Activated T-cell treated with anti-CD3 and anti-CD28 coated beads, Interleukin-2, amount 50 U/mL, for 4 hours (primary cell): ENCODE measurements around the gene INTS14. TPM values are rescaled to one million over a fixed set of nuclear protein-coding genes. Genes with fewer than 3 reads are reported as not detected.
"Not testable (repeated sequence)": the region's sequence is repeated elsewhere in the genome, so short reads cannot be mapped to it uniquely, and the experiment has no call there.

Experiments
- ATAC-seq, 2 donors: fragments of 200-7000 bp; cut with Tn5 transposase; one replicate each; pipeline ENCODE4 v1.10.0; 2021
- DNase-seq: peaks from one replicate; pipeline ENCODE4 v3.0.0-alpha.2; 2020
- H3K27me3 Mint-ChIP-seq: one replicate; pipeline ENCODE4 v1.8.0; 2021; ENCODE audit warnings: low read depth, mixed read lengths
- H3K36me3 Mint-ChIP-seq: one replicate; pipeline ENCODE4 v1.8.0; 2022; ENCODE audit warnings: mixed read lengths; ENCODE audit not compliant: insufficient read depth
- H3K4me1 Mint-ChIP-seq: one replicate; pipeline ENCODE4 v1.8.0; 2021; ENCODE audit warnings: low read depth, mixed read lengths
- H3K4me3 Mint-ChIP-seq: one replicate; pipeline ENCODE4 v1.8.0; 2021; ENCODE audit warnings: mild to moderate bottlenecking, moderate library complexity, mixed read lengths
- H3K9me3 Mint-ChIP-seq: one replicate; pipeline ENCODE4 v1.8.0; 2021; ENCODE audit warnings: mixed read lengths
- total RNA-seq, 3 donors: library from RNA; stranded (reverse); gene quantifications; one replicate each; pipeline ENCODE4 v1.2.1, GENCODE V29; 2021

Gene INTS14
- total RNA-seq, 3 donors from 2014 or later = 58.1 to 65.6 (median 64.4) TPM

DNA sequence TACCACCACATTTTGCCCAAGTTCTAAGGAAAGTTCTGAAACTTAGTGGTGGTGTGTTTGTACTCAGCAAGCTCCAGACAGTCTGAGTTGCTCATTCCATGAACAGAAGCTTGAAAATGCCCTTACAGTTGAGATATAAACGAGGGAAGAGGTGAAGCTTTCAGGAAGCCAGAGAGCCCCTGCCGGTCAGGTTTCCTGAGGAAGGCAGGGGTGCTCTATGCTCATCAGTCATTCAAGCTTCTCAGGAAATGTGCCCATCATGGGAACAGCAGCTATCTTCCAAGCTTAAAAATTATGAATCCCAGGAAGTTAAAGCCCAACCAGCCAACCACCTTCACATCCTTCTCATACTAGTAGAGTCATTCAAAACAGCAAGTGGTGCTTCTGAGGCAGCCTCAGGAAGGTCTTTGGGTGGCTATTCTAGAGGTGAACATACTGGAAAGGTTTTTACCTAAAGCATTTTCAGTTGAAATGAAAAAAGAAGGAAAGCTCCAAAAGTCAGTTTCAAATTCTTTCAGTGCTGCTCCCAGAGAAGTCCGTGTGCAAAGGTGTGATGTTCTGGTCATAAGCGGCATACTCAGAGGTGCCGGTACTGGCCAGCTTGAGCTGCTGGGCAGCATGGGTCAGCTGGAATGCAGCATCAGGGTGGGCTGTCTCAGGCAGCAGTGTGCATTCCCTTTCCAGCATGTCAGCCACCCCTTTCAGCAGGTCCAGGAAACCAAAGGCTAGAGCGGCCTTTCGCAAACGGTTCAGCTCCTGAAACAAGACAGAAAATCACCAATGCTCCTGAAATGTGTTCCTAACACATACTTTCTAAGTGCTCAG, 31.8 kb downstream of the INTS14 start:
- H3K4me3 Mint-ChIP-seq = no peak overlapping the region
- DNase-seq (no peak), ATAC-seq (no peak)
- H3K4me1 Mint-ChIP-seq = peaks cover 17% of the 10 kb centered on the region
- H3K36me3 Mint-ChIP-seq = peaks cover 48% of the 10 kb centered on the region
- H3K27me3 Mint-ChIP-seq = no peaks in the 10 kb centered on the region
- no peaks in the 10 kb centered on the region for H3K9me3 Mint-ChIP-seq

DNA sequence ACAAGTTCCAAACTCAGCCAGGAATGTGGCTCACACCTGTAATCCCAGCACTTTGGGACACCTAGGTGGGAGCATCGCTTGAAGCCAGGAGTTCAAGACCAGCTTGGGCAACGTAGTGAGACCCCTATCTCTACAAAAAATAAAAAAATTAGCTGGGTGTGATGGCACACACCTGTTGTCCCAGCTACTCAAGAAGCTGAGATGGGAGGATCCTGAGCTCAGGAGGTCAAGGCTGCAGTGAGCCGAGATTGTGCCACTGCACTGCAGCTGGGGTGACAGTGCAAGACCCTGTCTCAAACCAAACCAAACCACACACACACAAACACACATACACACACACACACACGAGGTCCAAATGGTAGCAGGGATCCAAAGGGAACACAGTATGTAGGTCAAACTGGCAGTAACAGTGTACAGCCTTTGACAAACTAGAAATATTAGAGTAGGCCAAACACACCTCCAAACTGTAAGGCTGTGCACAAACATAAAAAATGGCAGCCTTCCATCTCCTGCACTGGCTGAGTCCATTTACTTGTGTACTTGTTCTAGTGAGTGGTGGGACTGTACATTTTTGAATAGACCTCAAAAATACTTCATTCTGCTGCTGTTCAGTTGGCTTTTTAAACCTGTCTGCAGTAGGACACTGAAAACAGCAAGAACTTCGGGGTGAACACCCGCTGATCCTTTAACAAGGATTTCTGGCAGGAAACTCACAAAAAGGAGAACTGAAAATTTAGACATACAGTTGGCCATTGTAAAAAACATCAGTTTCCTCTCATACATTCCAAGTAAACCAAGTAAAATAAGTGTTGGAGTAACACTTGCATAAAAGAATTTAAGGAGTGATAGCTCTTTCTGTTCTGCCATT, 33.6 kb downstream of the INTS14 start:
- Mint-ChIP-seq H3K36me3 (peaks cover 33% of the 10 kb centered on the region), H3K4me3 (no peak overlapping the region), H3K9me3 (no peaks in the 10 kb centered on the region), H3K27me3 (no peaks in the 10 kb centered on the region), H3K4me1 (peaks cover 3% of the 10 kb centered on the region)
- ATAC-seq (no peak), DNase-seq (no peak)

DNA sequence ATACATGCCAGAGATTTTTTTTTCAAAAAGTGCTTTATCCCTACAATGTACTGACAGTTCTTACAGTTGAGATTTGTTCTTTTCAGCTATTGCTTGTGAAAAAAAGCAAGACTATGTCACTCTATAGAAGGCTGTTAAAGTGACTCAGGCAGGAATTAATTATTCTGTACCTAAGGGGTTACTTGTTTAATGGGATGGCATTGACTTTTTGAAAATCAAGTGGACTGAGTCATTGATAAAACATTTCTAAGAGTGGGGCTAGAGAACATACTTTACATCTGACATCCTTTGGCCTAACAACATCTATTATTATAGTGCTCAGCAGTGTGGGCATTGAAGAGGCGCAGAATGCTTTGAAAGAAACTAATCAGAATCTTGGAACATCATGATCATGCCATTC, 34.3 kb downstream of the INTS14 start:
- DNase-seq (no peak), ATAC-seq (no peak)
- no peaks in the 10 kb centered on the region for H3K27me3 Mint-ChIP-seq
- no peaks in the 10 kb centered on the region for H3K4me1 Mint-ChIP-seq
- peaks cover 30% of the 10 kb centered on the region for H3K36me3 Mint-ChIP-seq
- no peaks in the 10 kb centered on the region for H3K9me3 Mint-ChIP-seq
- no peak overlapping the region for H3K4me3 Mint-ChIP-seq

DNA sequence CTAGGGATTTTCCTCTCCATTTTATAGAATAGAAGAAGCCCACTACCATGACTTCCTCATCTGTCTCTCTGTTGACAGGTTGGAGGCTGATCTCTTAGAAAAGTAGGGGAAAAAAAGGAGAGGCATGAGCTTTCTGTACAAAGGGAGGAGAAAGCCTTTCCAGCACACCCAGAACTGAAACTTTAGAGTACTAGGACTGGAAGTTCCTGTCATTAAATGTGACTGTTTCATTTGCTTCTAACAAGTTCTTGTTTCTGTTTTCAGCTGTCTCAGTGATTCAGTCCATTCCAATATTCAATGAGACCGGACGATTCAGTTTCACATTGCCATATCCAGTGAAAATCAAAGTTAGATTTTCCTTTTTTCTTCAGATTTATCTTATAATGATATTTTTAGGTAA, 39.0 kb downstream of the INTS14 start:
- Mint-ChIP-seq H3K9me3 (no peaks in the 10 kb centered on the region), H3K36me3 (peaks cover 33% of the 10 kb centered on the region), H3K27me3 (no peaks in the 10 kb centered on the region), H3K4me3 (no peak overlapping the region), H3K4me1 (no peaks in the 10 kb centered on the region)
- DNase-seq = no peak
- ATAC-seq = no peak

DNA sequence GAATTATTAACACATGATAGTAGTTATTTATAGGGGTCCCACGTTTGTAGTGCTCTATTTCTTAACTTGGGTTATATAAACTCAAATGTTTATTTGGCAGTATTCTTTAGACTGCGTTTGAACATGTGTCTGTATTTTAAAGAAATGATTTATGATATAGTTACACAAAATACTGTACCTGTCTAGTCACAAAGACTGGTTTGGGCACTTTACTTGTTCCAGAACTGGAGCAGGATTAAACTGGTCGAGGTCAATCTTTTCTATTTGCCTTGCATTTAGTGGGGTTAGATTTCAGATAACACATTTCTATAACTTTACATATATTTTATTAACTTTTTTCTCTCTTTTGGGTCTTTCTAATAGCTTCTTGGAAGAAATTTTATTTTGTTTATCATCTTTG, 41.2 kb downstream of the INTS14 start:
- no peaks in the 10 kb centered on the region for H3K4me1 Mint-ChIP-seq
- H3K4me3 Mint-ChIP-seq = no peak overlapping the region
- no peaks in the 10 kb centered on the region for H3K9me3 Mint-ChIP-seq
- H3K27me3 Mint-ChIP-seq = no peaks in the 10 kb centered on the region
- ATAC-seq (no peak), DNase-seq (no peak)
- peaks cover 41% of the 10 kb centered on the region for H3K36me3 Mint-ChIP-seq

DNA sequence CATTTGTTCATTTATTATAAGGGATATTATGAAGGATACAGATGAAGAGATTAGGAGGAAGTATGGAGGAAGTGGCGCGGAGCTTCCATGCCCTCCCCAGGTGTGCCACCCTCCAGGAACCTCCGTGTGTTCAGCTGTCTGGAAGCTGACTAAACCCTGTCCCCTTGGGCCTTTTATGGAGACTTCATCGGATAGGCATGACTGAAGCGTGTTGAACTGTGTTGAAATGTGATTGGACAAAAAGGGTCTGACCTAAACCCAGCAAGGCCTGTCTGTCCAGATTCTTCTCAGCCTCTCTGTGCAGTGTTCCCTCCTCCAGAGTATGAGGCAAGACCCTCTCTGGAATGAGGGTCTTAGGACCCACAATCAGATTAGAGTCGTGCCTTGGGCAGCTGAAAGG, 49.0 kb downstream of the INTS14 start:
- no peak for DNase-seq
- H3K36me3 Mint-ChIP-seq = peaks cover 66% of the 10 kb centered on the region
- H3K4me3 Mint-ChIP-seq = no peak overlapping the region
- H3K4me1 Mint-ChIP-seq = no peaks in the 10 kb centered on the region
- H3K27me3 Mint-ChIP-seq = no peaks in the 10 kb centered on the region
- no peak for ATAC-seq
- H3K9me3 Mint-ChIP-seq = no peaks in the 10 kb centered on the region

DNA sequence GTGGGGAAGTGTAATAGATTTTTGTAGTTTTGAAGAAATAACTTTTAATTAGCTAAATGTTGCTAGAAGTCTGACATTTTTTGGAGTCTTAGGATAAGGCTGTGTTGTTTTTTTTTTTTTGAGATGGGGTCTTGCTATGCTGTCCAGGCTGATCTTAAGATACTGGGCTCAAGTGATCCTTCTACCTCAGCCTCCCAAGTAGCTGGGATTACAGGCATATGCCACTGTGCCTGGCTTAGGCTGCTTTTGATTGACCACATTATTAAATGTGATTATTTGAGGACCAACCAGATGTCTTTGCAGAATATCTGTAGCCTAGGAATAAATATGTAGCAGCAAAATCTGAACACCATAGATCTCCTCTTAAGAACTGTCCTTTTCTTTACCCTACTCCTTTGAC, 51.0 kb downstream of the INTS14 start:
- H3K4me1 Mint-ChIP-seq = no peaks in the 10 kb centered on the region
- no peak for ATAC-seq
- H3K27me3 Mint-ChIP-seq = no peaks in the 10 kb centered on the region
- H3K36me3 Mint-ChIP-seq = peaks cover 63% of the 10 kb centered on the region
- H3K9me3 Mint-ChIP-seq = no peaks in the 10 kb centered on the region
- H3K4me3 Mint-ChIP-seq = no peak overlapping the region
- DNase-seq = no peak

DNA sequence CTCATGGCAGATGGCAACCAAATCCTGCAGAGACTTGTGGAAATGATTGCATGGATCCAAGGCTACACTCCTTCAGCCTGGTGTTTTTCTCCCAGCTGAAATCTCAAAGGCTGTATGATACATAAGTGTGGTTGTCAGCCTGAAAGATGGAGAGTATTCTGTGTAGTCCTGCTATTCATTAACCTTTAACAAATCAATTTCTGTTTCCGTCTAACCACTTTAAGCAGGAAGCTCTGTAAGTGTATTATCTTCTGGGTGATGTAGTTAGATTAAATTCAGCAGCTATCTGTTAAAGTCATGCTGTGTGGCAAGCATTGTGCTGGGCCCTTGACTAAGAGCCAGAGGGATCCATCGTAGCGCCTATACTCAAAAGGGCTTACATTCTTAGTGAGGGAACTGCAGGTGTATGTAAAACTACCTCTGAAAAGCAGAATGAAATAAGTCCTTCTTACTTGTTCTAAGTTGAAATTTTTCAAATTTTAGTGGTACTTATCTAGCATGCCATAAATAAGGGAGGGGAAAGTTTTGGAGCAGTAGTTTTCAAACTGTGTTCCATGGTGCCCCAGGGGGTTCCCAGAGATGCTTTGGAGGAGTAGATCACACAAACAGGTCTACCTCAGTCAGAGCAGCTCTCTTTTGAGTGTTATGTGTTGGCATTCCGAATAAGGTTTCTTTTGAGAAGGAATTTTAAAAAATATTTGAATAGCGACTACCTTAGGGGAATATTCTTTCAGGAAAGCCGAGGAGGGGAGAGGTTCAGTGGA, 51.8 kb downstream of the INTS14 start:
- no peak for ATAC-seq
- no peaks in the 10 kb centered on the region for H3K9me3 Mint-ChIP-seq
- H3K4me3 Mint-ChIP-seq = no peak overlapping the region
- no peaks in the 10 kb centered on the region for H3K27me3 Mint-ChIP-seq
- H3K36me3 Mint-ChIP-seq = peaks cover 58% of the 10 kb centered on the region
- H3K4me1 Mint-ChIP-seq = no peaks in the 10 kb centered on the region
- DNase-seq = no peak

DNA sequence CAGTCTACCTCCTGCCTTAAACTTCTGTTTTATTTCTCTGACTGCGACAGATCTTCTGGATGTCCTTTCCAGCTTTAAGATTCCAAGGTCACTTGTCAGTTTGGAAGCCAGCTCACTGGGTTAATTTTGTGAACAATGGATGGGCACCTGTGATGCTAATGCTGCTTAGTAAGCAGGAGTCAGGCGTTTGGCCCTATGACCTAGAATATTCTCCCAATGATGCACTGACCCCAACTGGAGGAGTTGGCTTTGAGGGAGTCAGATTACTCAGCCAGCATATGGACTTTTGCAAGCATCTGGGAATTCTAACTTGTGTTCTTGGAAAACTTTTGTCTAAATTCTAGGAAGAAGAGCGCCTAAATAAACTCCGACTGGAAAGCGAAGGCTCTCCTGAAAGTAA, 52.6 kb downstream of the INTS14 start:
- Mint-ChIP-seq H3K36me3 (peaks cover 57% of the 10 kb centered on the region), H3K4me3 (no peak overlapping the region), H3K9me3 (no peaks in the 10 kb centered on the region), H3K27me3 (no peaks in the 10 kb centered on the region), H3K4me1 (no peaks in the 10 kb centered on the region)
- no peak for ATAC-seq
- DNase-seq = no peak

DNA sequence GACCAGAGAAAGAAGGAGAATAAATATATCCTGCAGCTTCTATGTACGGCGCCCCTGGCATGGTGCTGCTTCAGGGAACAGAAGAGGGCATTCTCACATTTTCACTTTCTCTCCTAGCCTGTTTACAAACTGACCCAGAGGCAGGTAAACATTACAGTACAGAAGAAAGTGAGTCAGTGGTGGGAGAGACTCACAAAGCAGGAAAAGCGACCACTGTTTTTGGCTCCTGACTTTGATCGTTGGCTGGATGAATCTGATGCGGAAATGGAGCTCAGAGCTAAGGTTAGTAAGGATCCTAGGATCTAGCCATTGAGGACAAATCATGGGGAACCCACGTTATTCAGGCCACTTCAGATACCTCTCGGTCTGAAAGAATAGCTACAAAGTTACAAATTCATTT, 54.3 kb downstream of the INTS14 start:
- no peaks in the 10 kb centered on the region for H3K9me3 Mint-ChIP-seq
- ATAC-seq = no peak
- H3K27me3 Mint-ChIP-seq = no peaks in the 10 kb centered on the region
- no peaks in the 10 kb centered on the region for H3K4me1 Mint-ChIP-seq
- DNase-seq = no peak
- H3K4me3 Mint-ChIP-seq = no peak overlapping the region
- peaks cover 46% of the 10 kb centered on the region for H3K36me3 Mint-ChIP-seq

DNA sequence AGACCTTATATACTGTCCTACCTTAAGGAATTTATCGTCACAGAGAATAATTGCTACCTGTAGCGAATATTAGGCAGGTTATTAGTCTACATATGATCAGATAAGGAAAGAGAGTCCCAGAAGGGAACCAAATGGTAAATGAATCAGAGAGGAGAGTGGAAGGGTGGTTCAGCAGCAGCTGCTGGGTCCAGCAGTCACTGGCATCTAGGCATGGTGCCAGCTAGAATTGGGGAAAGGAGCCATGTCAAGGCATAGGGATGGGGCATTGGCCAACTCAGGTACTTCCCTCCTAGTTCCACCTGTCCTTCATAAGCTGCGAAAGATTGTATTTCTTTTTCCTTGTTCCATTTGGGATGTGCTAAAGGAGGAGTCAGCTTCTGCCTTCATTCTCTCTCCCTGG, 57.2 kb downstream of the INTS14 start:
- Mint-ChIP-seq H3K9me3 (no peaks in the 10 kb centered on the region), H3K4me3 (no peak overlapping the region), H3K27me3 (no peaks in the 10 kb centered on the region), H3K36me3 (peaks cover 28% of the 10 kb centered on the region), H3K4me1 (peaks cover 12% of the 10 kb centered on the region)
- DNase-seq = no peak
- ATAC-seq = no peak

DNA sequence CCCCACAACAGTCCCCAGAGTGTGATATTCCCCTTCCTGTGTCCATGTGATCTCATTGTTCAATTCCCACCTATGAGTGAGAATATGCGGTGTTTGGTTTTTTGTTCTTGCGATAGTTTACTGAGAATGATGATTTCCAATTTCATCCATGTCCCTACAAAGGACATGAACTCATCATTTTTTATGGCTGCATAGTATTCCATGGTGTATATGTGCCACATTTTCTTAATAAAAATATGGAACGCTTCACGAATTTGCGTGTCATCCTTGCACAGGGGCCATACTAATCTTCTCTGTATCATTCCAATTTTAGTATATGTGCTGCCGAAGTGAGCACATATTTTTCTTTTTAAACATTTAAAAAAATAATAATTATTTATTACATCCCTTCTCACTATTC, 58.1 kb downstream of the INTS14 start:
- peaks cover 12% of the 10 kb centered on the region for H3K4me1 Mint-ChIP-seq
- H3K27me3 Mint-ChIP-seq, ATAC-seq, DNase-seq, H3K9me3 Mint-ChIP-seq, H3K4me3 Mint-ChIP-seq: not testable (repeated sequence)
- H3K36me3 Mint-ChIP-seq = peaks cover 22% of the 10 kb centered on the region

DNA sequence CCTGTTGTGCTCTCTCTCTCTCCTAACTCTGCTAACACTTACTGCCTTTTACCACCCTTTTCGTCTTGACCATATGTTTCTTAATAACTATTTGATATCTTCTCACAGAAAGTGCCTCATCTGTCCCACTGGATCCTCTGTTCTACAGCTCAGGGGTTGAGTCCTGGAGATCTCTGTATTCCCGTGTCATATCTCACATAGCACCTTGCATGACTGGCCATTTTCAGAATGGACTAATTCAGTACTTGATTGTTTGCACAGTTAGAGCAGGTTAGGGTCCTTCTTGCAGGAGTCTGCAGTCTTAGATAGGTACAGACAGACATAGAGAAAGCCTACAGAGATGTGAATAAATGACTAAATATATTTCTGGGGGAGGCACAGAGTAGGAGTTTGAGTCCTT, 59.7 kb downstream of the INTS14 start:
- H3K4me1 Mint-ChIP-seq = peaks cover 12% of the 10 kb centered on the region
- no peaks in the 10 kb centered on the region for H3K27me3 Mint-ChIP-seq
- no peaks in the 10 kb centered on the region for H3K9me3 Mint-ChIP-seq
- H3K4me3 Mint-ChIP-seq = no peak overlapping the region
- peaks cover 15% of the 10 kb centered on the region for H3K36me3 Mint-ChIP-seq
- DNase-seq (no peak), ATAC-seq (no peak)

DNA sequence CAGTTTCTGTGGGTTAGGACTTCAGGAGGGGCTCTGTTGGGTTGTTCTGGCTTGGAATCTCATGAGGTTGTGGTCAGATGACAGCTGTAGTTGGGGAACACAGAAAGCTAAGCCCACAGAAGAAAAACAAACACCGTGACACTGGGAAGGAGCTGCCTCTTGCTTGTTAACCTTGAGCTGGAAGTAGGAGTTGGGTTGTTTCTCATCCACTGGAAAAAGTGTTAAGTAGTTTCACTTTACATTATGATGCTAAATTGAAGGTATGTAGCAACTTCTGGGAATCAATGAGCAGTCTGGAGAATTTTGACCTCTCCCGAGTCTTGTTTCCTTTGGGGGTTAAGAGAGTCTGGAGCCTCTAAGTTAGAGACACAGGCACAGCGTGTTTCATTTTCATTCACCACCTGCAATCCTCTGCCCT, 60.2 kb downstream of the INTS14 start:
- H3K27me3 Mint-ChIP-seq = no peaks in the 10 kb centered on the region
- no peak overlapping the region for H3K4me3 Mint-ChIP-seq
- H3K36me3 Mint-ChIP-seq = peaks cover 13% of the 10 kb centered on the region
- no peaks in the 10 kb centered on the region for H3K9me3 Mint-ChIP-seq
- peaks cover 12% of the 10 kb centered on the region for H3K4me1 Mint-ChIP-seq
- DNase-seq = no peak
- no peak for ATAC-seq
